ENCODE measurements around the gene ASCL2. TPM values are rescaled to one million over a fixed set of nuclear protein-coding genes. Genes with fewer than 3 reads are reported as not detected.
A peak's percentile ranks its signal among the peaks of the same experiment; 100 is the strongest.

ASCL2 gene
- total and polyA plus RNA-seq, 2 experiments from 2014 or later = 5.6 to 7.9 TPM

DNA sequence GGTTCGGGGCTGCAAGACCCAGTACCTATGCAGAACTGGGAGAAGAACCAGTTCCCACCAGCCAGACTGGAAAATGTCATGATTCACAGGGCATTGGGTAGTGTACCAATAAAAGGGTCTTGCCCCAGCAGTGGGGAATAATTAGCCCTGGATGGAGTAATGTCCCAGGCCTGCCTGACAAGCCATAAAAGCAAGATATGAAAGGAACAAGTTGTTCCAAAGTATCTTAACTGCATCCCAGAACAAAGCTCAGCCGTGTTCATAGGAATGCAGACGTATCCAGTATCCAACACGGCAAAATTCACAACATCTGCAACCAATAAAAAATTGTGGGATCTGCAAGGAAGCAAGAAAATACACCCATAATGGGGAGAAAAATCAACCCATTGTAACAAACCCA lies 47.9 kb downstream of the ASCL2 start:
- Histone ChIP-seq H3K36me3 (replicated peaks; ENCODE audit: insufficient read depth, low read depth) (no peaks in the 10 kb centered on the region), H4K20me1 (ENCODE audit: insufficient read depth, poor library complexity, severe bottlenecking) (no peaks in the 10 kb centered on the region), H3K4me1 (ENCODE audit: insufficient read depth) (peaks cover 15% of the 10 kb centered on the region), H3K4me3 (no peak overlapping the region), H3K9me3 (ENCODE audit: low read depth) (no peaks in the 10 kb centered on the region), H3K4me2 (no peak overlapping the region), H2AFZ (no peak overlapping the region), H3K79me2 (no peaks in the 10 kb centered on the region), H3K27ac (peak overlapping the region; percentile 91), H3K27me3 (no peaks in the 10 kb centered on the region), H3K9me2 (replicated peaks; ENCODE audit: insufficient read depth) (no peaks in the 10 kb centered on the region)
- WGBS (ENCODE audit: low lambda C conversion rate, missing lambda C conversion rate) = 50% methylated on average over 4 of the region's 4 CpGs
- DNase-seq (ENCODE audit: low spot score) = no peak
- TF ChIP-seq, protein P1, sequence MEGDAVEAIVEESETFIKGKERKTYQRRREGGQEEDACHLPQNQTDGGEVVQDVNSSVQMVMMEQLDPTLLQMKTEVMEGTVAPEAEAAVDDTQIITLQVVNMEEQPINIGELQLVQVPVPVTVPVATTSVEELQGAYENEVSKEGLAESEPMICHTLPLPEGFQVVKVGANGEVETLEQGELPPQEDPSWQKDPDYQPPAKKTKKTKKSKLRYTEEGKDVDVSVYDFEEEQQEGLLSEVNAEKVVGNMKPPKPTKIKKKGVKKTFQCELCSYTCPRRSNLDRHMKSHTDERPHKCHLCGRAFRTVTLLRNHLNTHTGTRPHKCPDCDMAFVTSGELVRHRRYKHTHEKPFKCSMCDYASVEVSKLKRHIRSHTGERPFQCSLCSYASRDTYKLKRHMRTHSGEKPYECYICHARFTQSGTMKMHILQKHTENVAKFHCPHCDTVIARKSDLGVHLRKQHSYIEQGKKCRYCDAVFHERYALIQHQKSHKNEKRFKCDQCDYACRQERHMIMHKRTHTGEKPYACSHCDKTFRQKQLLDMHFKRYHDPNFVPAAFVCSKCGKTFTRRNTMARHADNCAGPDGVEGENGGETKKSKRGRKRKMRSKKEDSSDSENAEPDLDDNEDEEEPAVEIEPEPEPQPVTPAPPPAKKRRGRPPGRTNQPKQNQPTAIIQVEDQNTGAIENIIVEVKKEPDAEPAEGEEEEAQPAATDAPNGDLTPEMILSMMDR (IDR thresholded peaks at IDR 0.05; ENCODE audit: poor library complexity) = no peak
- no peak for TF ChIP-seq EZH2phosphoT487 (IDR thresholded peaks at IDR 0.05; ENCODE audit: low read depth, severe bottlenecking, unreplicated experiment)
- TF ChIP-seq EZH2 (IDR thresholded peaks at IDR 0.05; ENCODE audit: borderline replicate concordance) = no peak

DNA sequence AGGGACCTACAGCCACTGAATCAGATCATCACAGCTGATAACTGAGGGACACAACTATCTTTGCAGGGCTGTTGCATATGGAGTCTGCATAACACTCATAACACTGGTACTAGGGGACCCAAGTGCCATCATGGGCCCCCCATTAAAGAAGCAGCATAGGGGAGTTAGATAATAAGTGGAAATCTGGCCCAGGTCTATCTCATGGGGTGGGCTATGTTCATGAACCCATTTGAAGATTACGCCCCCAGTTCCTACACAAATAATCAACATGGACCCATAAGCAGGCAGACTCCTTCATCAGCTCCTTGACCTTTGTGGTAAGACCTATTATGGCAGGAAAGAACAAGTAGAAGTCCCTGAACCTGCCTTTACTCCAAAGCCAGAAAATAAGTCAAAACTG lies 48.8 kb downstream of the ASCL2 start:
- H3K4me2 ChIP-seq = no peak overlapping the region
- H3K9me2 ChIP-seq (replicated peaks; ENCODE audit: insufficient read depth) = no peaks in the 10 kb centered on the region
- no peaks in the 10 kb centered on the region for H3K9me3 ChIP-seq (ENCODE audit: low read depth)
- DNase-seq (ENCODE audit: low spot score) = no peak
- H3K36me3 ChIP-seq (replicated peaks; ENCODE audit: insufficient read depth, low read depth) = no peaks in the 10 kb centered on the region
- H4K20me1 ChIP-seq (ENCODE audit: insufficient read depth, poor library complexity, severe bottlenecking) = no peaks in the 10 kb centered on the region
- H3K4me3 ChIP-seq = no peak overlapping the region
- no peaks in the 10 kb centered on the region for H3K27me3 ChIP-seq
- H3K27ac ChIP-seq = peak overlapping the region; percentile 91
- no peak overlapping the region for H2AFZ ChIP-seq
- WGBS (ENCODE audit: low lambda C conversion rate, missing lambda C conversion rate) = 100% methylated on average over 1 of the region's 1 CpG
- peaks cover 15% of the 10 kb centered on the region for H3K4me1 ChIP-seq (ENCODE audit: insufficient read depth)
- TF ChIP-seq EZH2 (IDR thresholded peaks at IDR 0.05; ENCODE audit: borderline replicate concordance) (no peak), EZH2phosphoT487 (IDR thresholded peaks at IDR 0.05; ENCODE audit: low read depth, severe bottlenecking, unreplicated experiment) (no peak)
- TF ChIP-seq, protein P1 (IDR thresholded peaks at IDR 0.05; ENCODE audit: poor library complexity) = no peak
- no peaks in the 10 kb centered on the region for H3K79me2 ChIP-seq

DNA sequence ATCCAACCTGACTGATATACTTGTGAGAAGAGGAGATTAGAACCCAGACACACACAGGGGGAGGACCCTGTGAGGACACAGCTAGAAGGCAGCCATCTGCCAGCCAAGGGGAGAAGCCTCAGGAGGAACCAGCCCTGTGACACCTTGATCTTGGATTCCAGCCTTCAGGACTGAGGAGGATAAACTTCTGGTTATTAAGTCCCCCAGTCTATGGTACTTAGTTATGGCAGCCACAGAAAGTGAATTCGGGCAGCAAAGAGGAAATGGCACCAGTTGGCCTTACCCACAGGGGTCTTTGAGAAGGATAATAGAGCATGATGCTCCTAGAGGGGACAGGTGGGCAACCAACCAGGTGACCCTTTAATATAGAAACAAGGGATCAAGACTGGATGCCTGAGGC lies 49.4 kb downstream of the ASCL2 start:
- Histone ChIP-seq H3K36me3 (replicated peaks; ENCODE audit: insufficient read depth, low read depth) (no peaks in the 10 kb centered on the region), H3K27ac (no peak overlapping the region), H3K9me2 (replicated peaks; ENCODE audit: insufficient read depth) (no peaks in the 10 kb centered on the region), H3K4me2 (no peak overlapping the region), H3K27me3 (no peaks in the 10 kb centered on the region), H2AFZ (no peak overlapping the region), H3K4me1 (ENCODE audit: insufficient read depth) (peaks cover 15% of the 10 kb centered on the region), H4K20me1 (ENCODE audit: insufficient read depth, poor library complexity, severe bottlenecking) (no peaks in the 10 kb centered on the region), H3K9me3 (ENCODE audit: low read depth) (no peaks in the 10 kb centered on the region), H3K79me2 (no peaks in the 10 kb centered on the region), H3K4me3 (no peak overlapping the region)
- WGBS (ENCODE audit: low lambda C conversion rate, missing lambda C conversion rate) = 85% methylated on average over 1 of the region's 1 CpG
- TF ChIP-seq EZH2 (IDR thresholded peaks at IDR 0.05; ENCODE audit: borderline replicate concordance) (no peak), EZH2phosphoT487 (IDR thresholded peaks at IDR 0.05; ENCODE audit: low read depth, severe bottlenecking, unreplicated experiment) (no peak)
- TF ChIP-seq, protein P1 (IDR thresholded peaks at IDR 0.05; ENCODE audit: poor library complexity) = no peak
- DNase-seq (ENCODE audit: low spot score) = no peak

Data from hepatocyte (in vitro differentiated cells).